HepG2 (cell line): ENCODE data around the gene WDR93. TPM values are rescaled to one million over a fixed set of nuclear protein-coding genes. Genes with fewer than 3 reads are reported as not detected.

Experiments
- AHDC1 ChIP-seq: sonication (generic); formaldehyde crosslinking; IDR thresholded peaks from 2 replicates; pipeline ENCODE4 v1.5.1; 2020; ENCODE audit warnings: mild to moderate bottlenecking, missing genetic modification reagents, borderline replicate concordance
- CCAR2 ChIP-seq: fragments of 200-400 bp; formaldehyde crosslinking; optimal IDR thresholded peaks from 2 replicates; pipeline ENCODE3; 2018; ENCODE audit warnings: low read depth, mild to moderate bottlenecking, low read length, moderate library complexity
- KLF9 ChIP-seq: IDR thresholded peaks from 2 replicates; pipeline ENCODE4 v1.6.1; 2016; ENCODE audit warnings: low read depth
- SAFB2 ChIP-seq: sonication (generic); formaldehyde crosslinking; IDR thresholded peaks from 2 replicates; pipeline ENCODE4 v1.5.1; 2020; ENCODE audit warnings: missing genetic modification reagents, low read depth, mild to moderate bottlenecking, borderline replicate concordance
- TFDP1 ChIP-seq: IDR thresholded peaks from 2 replicates; pipeline ENCODE4 v1.6.1; 2016; ENCODE audit warnings: missing compliant biosample characterization, missing genetic modification reagents, borderline replicate concordance
- TP53 ChIP-seq: sonication (generic); formaldehyde crosslinking; conservative IDR thresholded peaks from 2 replicates; pipeline ENCODE4 v1.4.0; 2020; ENCODE audit warnings: missing genetic modification reagents
- ZNF281 ChIP-seq: sonication (generic); formaldehyde crosslinking; IDR thresholded peaks from 2 replicates; pipeline ENCODE4 v1.4.0; 2020; ENCODE audit warnings: missing genetic modification reagents, borderline replicate concordance
- ZNF317 ChIP-seq: sonication (generic); formaldehyde crosslinking; IDR thresholded peaks from 2 replicates; pipeline ENCODE4 v1.5.0; 2020; ENCODE audit warnings: mild to moderate bottlenecking, missing genetic modification reagents
- ZNF431 ChIP-seq: sonication (generic); formaldehyde crosslinking; IDR thresholded peaks from 2 replicates; pipeline ENCODE4 v1.9.0; 2022; ENCODE audit warnings: missing genetic modification reagents, low read depth, mild to moderate bottlenecking, borderline replicate concordance
- ZNF446 ChIP-seq: sonication (generic); formaldehyde crosslinking; IDR thresholded peaks from 2 replicates; pipeline ENCODE4 v1.5.0; 2020; ENCODE audit warnings: mild to moderate bottlenecking, missing genetic modification reagents
- ZNF747 ChIP-seq: sonication (generic); formaldehyde crosslinking; IDR thresholded peaks from 2 replicates; pipeline ENCODE4 v1.8.1; 2023; ENCODE audit warnings: missing genetic modification reagents, mild to moderate bottlenecking, borderline replicate concordance
- ZNF841 ChIP-seq: sonication (generic); formaldehyde crosslinking; IDR thresholded peaks from 2 replicates; pipeline ENCODE4 v1.8.1; 2023; ENCODE audit warnings: missing genetic modification reagents, borderline replicate concordance
- polyA plus RNA-seq, 8 experiments: library from polyadenylated mRNA; depleted of rRNA in 3 of 8; stranded (reverse) in 7 of 8; unstranded in 1 of 8; fragments of >200 nt; fragmentation: Illumina TruSeq in 4 of 8; extraction: Trizol in 4 of 8; gene quantifications; 2 replicates each; pipeline versions ENCODE4 v1.2.1 to v1.2.3, GENCODE V29; 2011 to 2016; ENCODE audit warnings: low read depth in 4 of 8, missing spikeins in 1 of 8, mixed read lengths in 1 of 8; ENCODE audit not compliant: insufficient read depth in 1 of 8
- total RNA-seq, 5 experiments: library from RNA; depleted of rRNA; stranded (reverse); fragments of >200 nt; fragmentation: Illumina TruSeq; extraction: Trizol; gene quantifications; 2 replicates each; pipeline ENCODE4 v1.2.3, GENCODE V29; 2016; ENCODE audit warnings: low read depth in 1 of 5
- TF ChIP-seq, protein P1 (sequence below): sonication (generic); formaldehyde crosslinking; IDR thresholded peaks from 2 replicates; pipeline ENCODE4 v1.8.0; 2023; ENCODE audit warnings: mild to moderate bottlenecking, missing genetic modification reagents
- TF ChIP-seq, protein P2 (sequence below): sonication (generic); formaldehyde crosslinking; IDR thresholded peaks from 2 replicates; pipeline ENCODE4 v1.5.0; 2020; ENCODE audit warnings: mild to moderate bottlenecking, missing genetic modification reagents

Gene WDR93
- total and polyA plus RNA-seq, 2 of the 13 experiments (the other 11 are each of a cell fraction or from before 2014, with no cell fraction given), result 0.07 TPM; not detected in 1

DNA sequence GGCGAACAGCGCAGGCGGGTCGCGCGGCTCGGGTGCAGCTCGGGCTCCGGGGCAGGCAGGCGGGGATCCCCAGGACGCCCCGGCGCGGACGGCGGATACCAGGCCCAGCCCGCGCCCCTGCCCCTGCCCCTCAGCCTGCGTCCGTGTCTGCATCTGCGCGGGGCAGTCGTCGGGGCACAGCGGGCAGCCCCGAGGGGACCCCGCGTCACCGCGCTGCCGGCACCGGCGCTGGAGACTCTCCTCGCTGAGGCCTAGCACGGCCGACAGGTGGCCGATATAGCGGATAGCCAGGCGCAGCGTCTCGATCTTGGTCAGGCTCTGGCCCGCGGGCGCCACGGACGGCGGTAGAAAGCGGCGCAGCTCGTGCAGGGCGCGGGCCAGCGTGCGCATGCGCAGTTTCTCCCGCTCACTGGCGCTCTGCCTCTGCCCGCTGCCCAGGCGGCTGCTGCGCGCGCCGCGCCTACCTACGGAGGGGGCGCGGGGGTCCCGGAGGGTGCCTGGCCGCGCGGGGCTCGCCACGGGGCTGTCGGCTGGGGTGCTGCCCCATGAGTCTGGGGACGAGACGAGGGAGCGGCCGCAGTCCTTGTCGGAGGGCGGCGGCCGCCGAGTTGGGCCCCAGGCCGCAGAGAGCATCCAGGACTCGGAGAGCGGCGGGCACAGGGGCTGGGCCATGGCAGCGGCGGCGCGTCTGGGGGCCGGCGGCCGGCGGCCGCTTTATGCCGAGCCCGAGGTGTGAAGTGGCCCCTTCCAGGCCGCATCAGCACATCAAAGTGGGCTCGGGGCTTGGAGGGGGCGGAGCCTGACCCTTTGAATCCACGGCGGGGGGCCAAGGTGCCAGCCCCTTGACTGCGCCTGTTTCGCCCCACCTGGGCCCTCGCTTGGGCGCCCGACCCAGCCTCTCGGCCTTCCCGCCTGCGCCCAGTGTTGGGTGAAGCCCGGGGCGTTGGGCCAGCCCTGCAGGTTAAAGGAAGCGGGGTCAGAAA lies 60.2 kb downstream of the WDR93 start, which contains the start of gene MESP1 (continued):
- no peak for TF ChIP-seq ZNF841 (CRISPR knock-in tag)
- no peak for TF ChIP-seq TP53 (CRISPR knock-in tag)
- TF ChIP-seq, protein P1, sequence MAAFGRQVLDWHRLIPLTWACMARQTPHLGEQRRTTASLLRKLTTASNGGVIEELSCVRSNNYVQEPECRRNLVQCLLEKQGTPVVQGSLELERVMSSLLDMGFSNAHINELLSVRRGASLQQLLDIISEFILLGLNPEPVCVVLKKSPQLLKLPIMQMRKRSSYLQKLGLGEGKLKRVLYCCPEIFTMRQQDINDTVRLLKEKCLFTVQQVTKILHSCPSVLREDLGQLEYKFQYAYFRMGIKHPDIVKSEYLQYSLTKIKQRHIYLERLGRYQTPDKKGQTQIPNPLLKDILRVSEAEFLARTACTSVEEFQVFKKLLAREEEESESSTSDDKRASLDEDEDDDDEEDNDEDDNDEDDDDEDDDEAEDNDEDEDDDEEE (CRISPR knock-in tag), result peak; percentile 78
- TF ChIP-seq ZNF446 (CRISPR knock-in tag), result no peak; the same call in 1 of the 2 replicates
- TF ChIP-seq ZNF317 (CRISPR knock-in tag), result no peak
- no peak for TF ChIP-seq SAFB2
- no peak for TF ChIP-seq ZNF747
- no peak for TF ChIP-seq KLF9 (CRISPR knock-in tag)
- TF ChIP-seq CCAR2, result no peak
- TF ChIP-seq ZNF431, result no peak; the same call in 1 of the 2 replicates
- no peak for TF ChIP-seq ZNF281 (CRISPR knock-in tag)
- TF ChIP-seq TFDP1, result peak; percentile 91
- no peak for TF ChIP-seq AHDC1 (CRISPR knock-in tag)
- TF ChIP-seq, protein P2, sequence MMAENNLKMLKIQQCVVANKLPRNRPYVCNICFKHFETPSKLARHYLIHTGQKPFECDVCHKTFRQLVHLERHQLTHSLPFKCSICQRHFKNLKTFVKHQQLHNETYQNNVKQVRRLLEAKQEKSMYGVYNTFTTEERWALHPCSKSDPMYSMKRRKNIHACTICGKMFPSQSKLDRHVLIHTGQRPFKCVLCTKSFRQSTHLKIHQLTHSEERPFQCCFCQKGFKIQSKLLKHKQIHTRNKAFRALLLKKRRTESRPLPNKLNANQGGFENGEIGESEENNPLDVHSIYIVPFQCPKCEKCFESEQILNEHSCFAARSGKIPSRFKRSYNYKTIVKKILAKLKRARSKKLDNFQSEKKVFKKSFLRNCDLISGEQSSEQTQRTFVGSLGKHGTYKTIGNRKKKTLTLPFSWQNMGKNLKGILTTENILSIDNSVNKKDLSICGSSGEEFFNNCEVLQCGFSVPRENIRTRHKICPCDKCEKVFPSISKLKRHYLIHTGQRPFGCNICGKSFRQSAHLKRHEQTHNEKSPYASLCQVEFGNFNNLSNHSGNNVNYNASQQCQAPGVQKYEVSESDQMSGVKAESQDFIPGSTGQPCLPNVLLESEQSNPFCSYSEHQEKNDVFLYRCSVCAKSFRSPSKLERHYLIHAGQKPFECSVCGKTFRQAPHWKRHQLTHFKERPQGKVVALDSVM (CRISPR knock-in tag), result no peak
